OCI-LY1 (cell line): ENCODE measurements around the gene ILF3.

Source experiments
- H2AFZ ChIP-seq: fragments of 200-600 bp; sonication (generic), shearing (Covaris generic); 2 replicates; pipeline ENCODE4 v1.6.0; 2014; ENCODE audit warnings: antibody characterized with exemption, mild to moderate bottlenecking, low read length
- H3F3A ChIP-seq: fragments of 200-600 bp; sonication (generic), shearing (Covaris generic); 2 replicates; pipeline ENCODE4 v1.6.0; 2014; ENCODE audit warnings: mild to moderate bottlenecking, antibody characterized with exemption, low read length, moderate library complexity; ENCODE audit not compliant: insufficient read depth
- H3K27ac ChIP-seq: fragments of 200-600 bp; sonication (generic); 2 replicates; pipeline ENCODE4 v1.5.1; 2014; ENCODE audit warnings: low read length, mixed run types, mild to moderate bottlenecking, low read depth; ENCODE audit not compliant: poor library complexity, severe bottlenecking
- H3K27me3 ChIP-seq: fragments of 200-600 bp; sonication (generic); 2 replicates; pipeline ENCODE4 v1.6.0; 2014; ENCODE audit warnings: antibody characterized with exemption, mild to moderate bottlenecking, low read length, moderate library complexity; ENCODE audit not compliant: insufficient read depth
- H3K36me3 ChIP-seq: fragments of 200-600 bp; sonication (generic); 2 replicates; pipeline ENCODE4 v1.6.1; 2014; ENCODE audit warnings: mild to moderate bottlenecking, antibody characterized with exemption, low read length, moderate library complexity, mixed read lengths; ENCODE audit not compliant: insufficient read depth
- H3K4me1 ChIP-seq: fragments of 200-600 bp; sonication (generic); 2 replicates; pipeline ENCODE4 v1.5.1; 2014; ENCODE audit warnings: mild to moderate bottlenecking, low read length, moderate library complexity; ENCODE audit not compliant: insufficient read depth, severe bottlenecking
- H3K4me2 ChIP-seq: fragments of 200-600 bp; sonication (generic), shearing (Covaris generic); 2 replicates; pipeline ENCODE4 v1.6.1; 2014; ENCODE audit warnings: low read length
- H3K4me3 ChIP-seq: fragments of 200-600 bp; sonication (generic); 2 replicates; pipeline ENCODE4 v1.5.1; 2014; ENCODE audit warnings: low read length, low read depth, mild to moderate bottlenecking, mixed read lengths; ENCODE audit not compliant: poor library complexity, severe bottlenecking
- H3K79me2 ChIP-seq: fragments of 200-600 bp; shearing (Covaris generic); 2 replicates; pipeline ENCODE4 v1.6.1; 2016; ENCODE audit warnings: mixed run types, low read length, mixed read lengths; ENCODE audit not compliant: insufficient read depth
- H3K9ac ChIP-seq: fragments of 200-600 bp; sonication (generic), shearing (Covaris generic); 2 replicates; pipeline ENCODE4 v1.6.1; 2014; ENCODE audit warnings: mild to moderate bottlenecking, low read length, mixed read lengths
- H3K9me2 ChIP-seq: fragments of 200-600 bp; sonication (generic), shearing (Covaris generic); 2 replicates; pipeline ENCODE4 v1.6.1; 2014; ENCODE audit warnings: low read depth, mild to moderate bottlenecking, low read length, mixed read lengths
- H3K9me3 ChIP-seq: fragments of 200-600 bp; shearing (Covaris generic); 2 replicates; pipeline ENCODE4 v1.6.1; 2014; ENCODE audit warnings: low read length, mixed read lengths
- H4K20me1 ChIP-seq: fragments of 200-600 bp; sonication (generic), shearing (Covaris generic); 2 replicates; pipeline ENCODE4 v1.6.0; 2016; ENCODE audit warnings: mild to moderate bottlenecking, low read length; ENCODE audit not compliant: insufficient read depth
- CTCF ChIP-seq: fragments of 200-600 bp; sonication (generic), shearing (Covaris generic); IDR thresholded peaks from 2 replicates; pipeline ENCODE4 v1.5.1; 2017; ENCODE audit warnings: mild to moderate bottlenecking, antibody characterized with exemption, low read length, moderate library complexity, mixed read lengths
- EZH2 ChIP-seq: fragments of 200-600 bp; sonication (generic), shearing (Covaris generic); IDR thresholded peaks from 2 replicates; pipeline ENCODE4 v1.8.0; 2017; ENCODE audit warnings: borderline replicate concordance, mixed run types, mild to moderate bottlenecking, antibody characterized with exemption, low read length, moderate library complexity, mixed read lengths

The ILF3 gene

DNA sequence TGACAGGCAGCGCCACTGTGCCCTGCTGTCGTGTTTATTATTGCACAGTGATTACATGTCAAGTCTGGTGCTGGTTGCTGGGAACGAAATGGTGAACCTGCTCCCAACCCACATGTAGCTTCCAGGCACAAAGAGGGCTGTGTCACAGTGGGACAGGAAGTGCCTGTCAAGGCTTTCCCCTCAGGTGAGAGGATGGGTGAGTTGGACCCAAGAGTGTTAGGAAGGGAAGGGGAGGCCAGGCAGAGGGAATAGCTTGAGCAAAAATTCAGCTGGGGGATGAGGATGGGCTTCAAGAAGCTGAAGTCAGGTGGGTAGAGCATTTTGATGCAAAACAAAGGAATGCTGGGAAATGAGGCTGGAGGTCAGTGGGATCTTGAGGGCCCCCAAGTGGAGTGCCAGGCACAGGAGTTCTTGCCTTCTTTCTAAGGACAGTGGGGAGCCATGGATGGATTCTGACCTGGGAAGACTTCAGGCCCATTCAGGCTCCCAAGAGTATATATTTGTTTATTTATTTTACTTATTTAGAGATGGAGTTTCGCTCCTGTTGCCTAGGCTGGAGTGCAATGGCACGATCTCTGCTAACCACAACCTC, 38.6 kb downstream of the ILF3 start:
- TF ChIP-seq EZH2 (no peak), CTCF (no peak)

DNA sequence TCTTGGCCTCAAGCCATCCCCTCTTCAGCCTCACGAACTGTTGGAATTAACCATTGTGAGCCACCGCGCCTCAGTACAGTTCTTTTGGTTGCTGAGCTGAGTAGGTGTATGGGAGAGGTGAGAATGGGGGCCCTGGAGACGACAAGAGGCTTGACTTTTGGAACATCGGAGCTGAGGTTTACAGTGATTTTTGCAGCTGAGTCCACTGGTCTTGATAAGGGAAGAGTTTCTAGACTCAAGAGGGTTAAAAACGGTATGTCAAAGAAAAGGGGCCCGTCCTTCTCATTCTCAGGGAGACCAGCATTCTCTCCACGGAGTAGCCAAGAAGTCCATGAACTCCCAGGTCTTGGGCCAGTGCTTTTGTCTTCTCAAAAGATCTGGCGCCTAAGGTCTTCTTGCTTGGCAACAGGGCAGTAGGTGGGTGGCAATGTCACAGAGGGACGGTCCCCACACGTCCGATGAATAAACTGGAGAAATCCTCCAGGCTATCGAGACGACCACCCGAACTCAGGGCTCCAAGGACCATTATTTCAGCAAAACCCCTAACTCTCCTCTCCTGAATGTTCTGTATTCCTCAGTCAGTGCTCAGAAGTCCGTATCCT, 40.7 kb downstream of the ILF3 start:
- H3K27ac ChIP-seq = no peak overlapping the region
- H3F3A ChIP-seq = 0 out of 2 replicates have a peak, but pooled peaks cover 5% of the 10 kb centered on the region

More for the DNA sequence above, 38.6 kb downstream of the ILF3 start:
- Histone ChIP-seq H3K4me1 (peaks cover 4% of the 10 kb centered on the region), H3K36me3 (peaks cover 51% of the 10 kb centered on the region), H2AFZ (no peak overlapping the region), H3K27ac (no peak overlapping the region), H3K9ac (no peak overlapping the region), H3K9me2 (no peaks in the 10 kb centered on the region), H3K4me3 (no peak overlapping the region), H3K79me2 (no peaks in the 10 kb centered on the region), H3F3A (0 out of 2 replicates have a peak, but pooled peaks cover 5% of the 10 kb centered on the region), H4K20me1 (no peaks in the 10 kb centered on the region), H3K27me3 (no peaks in the 10 kb centered on the region), H3K4me2 (no peak overlapping the region), H3K9me3 (no peaks in the 10 kb centered on the region)

More for the DNA sequence above, 40.7 kb downstream of the ILF3 start:
- Histone ChIP-seq H3K4me2 (no peak overlapping the region), H3K9me2 (no peaks in the 10 kb centered on the region), H3K36me3 (peaks cover 30% of the 10 kb centered on the region), H3K4me3 (no peak overlapping the region), H4K20me1 (no peaks in the 10 kb centered on the region), H3K79me2 (no peaks in the 10 kb centered on the region), H2AFZ (no peak overlapping the region), H3K9me3 (no peaks in the 10 kb centered on the region), H3K4me1 (peaks cover 4% of the 10 kb centered on the region), H3K27me3 (no peaks in the 10 kb centered on the region), H3K9ac (no peak overlapping the region)
- no peak for TF ChIP-seq CTCF
- TF ChIP-seq EZH2 = no peak
